K562 (cell line): ENCODE measurements around the gene AP1B1.

Experiments
- BACH1 ChIP-seq: fragments of 200-800 bp; sonication (Bioruptor generic); IDR thresholded peaks from 2 replicates; pipeline ENCODE4 v1.6.1; 2016; ENCODE audit warnings: missing genetic modification characterization, missing compliant biosample characterization
- CEBPB ChIP-seq: fragments of 450-650 bp; IDR thresholded peaks from 2 replicates; pipeline ENCODE4 v1.6.1; 2016; ENCODE audit warnings: missing genetic modification characterization, missing compliant biosample characterization
- DMBX1 ChIP-seq: fragments of 250-450 bp; sonication (Bioruptor Pico); IDR thresholded peaks from 2 replicates; pipeline ENCODE4 v1.8.0; 2022; ENCODE audit warnings: inconsistent platforms, mild to moderate bottlenecking, moderate library complexity, borderline replicate concordance
- KAT2B ChIP-seq: IDR thresholded peaks from one replicate; pipeline ENCODE4 v1.6.1; 2012; ENCODE audit warnings: low read depth, mild to moderate bottlenecking, control low read depth, inconsistent platforms, low read length, moderate library complexity
- SP1 ChIP-seq: sonication (generic); formaldehyde crosslinking; IDR thresholded peaks from 2 replicates; pipeline ENCODE4 v1.8.1; 2022; ENCODE audit warnings: mild to moderate bottlenecking, missing genetic modification reagents
- TF ChIP-seq, protein P1 (sequence below): sonication (generic); formaldehyde crosslinking; IDR thresholded peaks from 2 replicates; pipeline ENCODE4 v1.8.0; 2022; ENCODE audit warnings: mild to moderate bottlenecking, low read depth, missing genetic modification reagents

DNA sequence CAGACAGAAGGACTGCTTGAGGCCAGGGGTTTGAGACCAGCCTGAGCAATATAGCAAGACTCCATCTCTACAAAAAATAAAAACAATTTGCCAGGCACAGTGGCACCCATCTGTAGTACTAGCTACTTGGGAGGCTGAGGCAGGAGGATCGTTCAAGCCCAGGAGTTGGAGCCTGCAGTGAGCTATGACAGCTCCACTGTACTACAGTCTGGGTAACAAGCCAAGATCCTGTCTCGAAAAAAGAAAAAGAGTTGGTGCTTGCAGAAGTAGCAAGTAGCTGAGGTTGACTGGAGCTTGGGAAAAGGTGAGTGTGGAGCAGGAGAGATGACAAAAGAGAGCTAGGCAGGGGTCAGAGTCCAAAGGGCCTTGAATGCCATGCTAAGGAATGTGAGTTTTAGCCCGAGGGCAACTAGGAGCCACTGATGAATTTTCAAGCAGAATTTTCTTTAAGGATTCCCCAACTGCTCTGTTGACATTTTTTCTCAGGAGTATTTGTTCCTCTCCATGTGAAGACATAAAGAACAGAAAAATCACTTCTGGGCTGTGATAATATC lies 3.1 kb downstream of the AP1B1 start:
- TF ChIP-seq SP1 (CRISPR knock-in tag) (no peak), BACH1 (no peak), DMBX1 (CRISPR knock-in tag) (no peak), KAT2B (no peak), CEBPB (tag) (no peak)
- TF ChIP-seq, protein P1, sequence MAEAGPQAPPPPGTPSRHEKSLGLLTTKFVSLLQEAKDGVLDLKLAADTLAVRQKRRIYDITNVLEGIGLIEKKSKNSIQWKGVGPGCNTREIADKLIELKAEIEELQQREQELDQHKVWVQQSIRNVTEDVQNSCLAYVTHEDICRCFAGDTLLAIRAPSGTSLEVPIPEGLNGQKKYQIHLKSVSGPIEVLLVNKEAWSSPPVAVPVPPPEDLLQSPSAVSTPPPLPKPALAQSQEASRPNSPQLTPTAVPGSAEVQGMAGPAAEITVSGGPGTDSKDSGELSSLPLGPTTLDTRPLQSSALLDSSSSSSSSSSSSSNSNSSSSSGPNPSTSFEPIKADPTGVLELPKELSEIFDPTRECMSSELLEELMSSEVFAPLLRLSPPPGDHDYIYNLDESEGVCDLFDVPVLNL, result no peak
